ENCODE results near the gene SLC35B4.

The SLC35B4 gene

GRCh38 chr7:134278502-134279153 lies 38.1 kb downstream of the SLC35B4 start:
- no peak for DNase-seq
- no peak overlapping the region for H3K4me3 ChIP-seq (ENCODE audit: low read depth, low read length)
- no peak for TF ChIP-seq CTCF (IDR thresholded peaks at IDR 0.05; ENCODE audit: low read depth, low read length)
- no peaks in the 10 kb centered on the region for H3K27me3 ChIP-seq
- no peaks in the 10 kb centered on the region for H3K4me1 ChIP-seq
- H3K9me3 ChIP-seq: no peaks in the 10 kb centered on the region; the same call in 1 of the 2 replicates
- no peaks in the 10 kb centered on the region for H3K36me3 ChIP-seq

GRCh38 chr7:134276951-134277350 lies 39.8 kb downstream of the SLC35B4 start:
- no peak overlapping the region for H3K4me3 ChIP-seq (ENCODE audit: low read depth, low read length)
- H3K27me3 ChIP-seq: peaks cover 4% of the 10 kb centered on the region
- DNase-seq: no peak
- H3K36me3 ChIP-seq: no peaks in the 10 kb centered on the region
- no peaks in the 10 kb centered on the region for H3K4me1 ChIP-seq
- H3K9me3 ChIP-seq: no peaks in the 10 kb centered on the region; the same call in 1 of the 2 replicates
- TF ChIP-seq CTCF (IDR thresholded peaks at IDR 0.05; ENCODE audit: low read depth, low read length): no peak

- Histone ChIP-seq H3K36me3 (no peaks in the 10 kb centered on the region), H3K4me3 (ENCODE audit: low read depth, low read length) (no peak overlapping the region), H3K4me1 (no peaks in the 10 kb centered on the region), H3K27me3 (no peaks in the 10 kb centered on the region; the same call in 1 of the 2 replicates), H3K9me3 (no peaks in the 10 kb centered on the region)
- no peak for DNase-seq
- TF ChIP-seq CTCF (IDR thresholded peaks at IDR 0.05; ENCODE audit: low read depth, low read length): no peak
These were observed 54.4 kb downstream of the SLC35B4 start for GRCh38 chr7:134262322-134262721.

- H3K36me3 ChIP-seq: no peaks in the 10 kb centered on the region
These were observed 60.9 kb downstream of the SLC35B4 start for GRCh38 chr7:134255814-134256213.

GRCh38 chr7:134254311-134254710 lies 62.4 kb downstream of the SLC35B4 start:
- no peaks in the 10 kb centered on the region for H3K9me3 ChIP-seq
- peak; percentile 32 for DNase-seq
- no peak overlapping the region for H3K4me3 ChIP-seq (ENCODE audit: low read depth, low read length)
- TF ChIP-seq CTCF (IDR thresholded peaks at IDR 0.05; ENCODE audit: low read depth, low read length): peak; percentile 52
- H3K4me1 ChIP-seq: peaks cover 5% of the 10 kb centered on the region; the same call in 1 of the 2 replicates
- no peaks in the 10 kb centered on the region for H3K36me3 ChIP-seq
- no peaks in the 10 kb centered on the region for H3K27me3 ChIP-seq

More at GRCh38 chr7:134255814-134256213, 60.9 kb downstream of the SLC35B4 start:
- Histone ChIP-seq H3K27me3 (no peaks in the 10 kb centered on the region), H3K9me3 (no peaks in the 10 kb centered on the region), H3K4me3 (ENCODE audit: low read depth, low read length) (no peak overlapping the region), H3K4me1 (peaks cover 5% of the 10 kb centered on the region; the same call in 1 of the 2 replicates)
- TF ChIP-seq CTCF (IDR thresholded peaks at IDR 0.05; ENCODE audit: low read depth, low read length): peak; percentile 40; the same call in 1 of the 2 replicates
- DNase-seq: peak; percentile 47

- no peaks in the 10 kb centered on the region for H3K36me3 ChIP-seq
- H3K27me3 ChIP-seq: no peaks in the 10 kb centered on the region
- peaks cover 13% of the 10 kb centered on the region for H3K4me1 ChIP-seq
- TF ChIP-seq CTCF (IDR thresholded peaks at IDR 0.05; ENCODE audit: low read depth, low read length): no peak
- H3K9me3 ChIP-seq: no peaks in the 10 kb centered on the region
- no peak for DNase-seq
- no peak overlapping the region for H3K4me3 ChIP-seq (ENCODE audit: low read depth, low read length)
These were observed 68.5 kb downstream of the SLC35B4 start for GRCh38 chr7:134248196-134248595.

Data from BE2C (cell line).